Tibial nerve (tissue), 4 donors: ENCODE results near the gene TRERF1.

Experiments used
- EP300 ChIP-seq, 2 donors: sonication (generic); formaldehyde crosslinking; IDR thresholded peaks; one replicate each; pipeline ENCODE4 v1.6.1; 2017; ENCODE audit warnings: antibody characterized with exemption in 2 of 2, mild to moderate bottlenecking in 1 of 2
- POLR2A ChIP-seq, 2 donors: fragments of 450-650 bp; IDR thresholded peaks; one replicate each; pipeline ENCODE4 v1.6.1; 2017; ENCODE audit warnings: antibody characterized with exemption in 2 of 2, mild to moderate bottlenecking in 2 of 2, moderate library complexity in 2 of 2
- TF ChIP-seq, protein P1 (sequence below), 5 experiments: fragments of 200-600 bp in 3 of 5; fragments of 450-650 bp in 2 of 5; sonication (generic) in 3 of 5; IDR thresholded peaks; one replicate each; pipeline ENCODE4 v1.5.1; 2016 to 2019; ENCODE audit warnings: antibody characterized with exemption in 5 of 5, mild to moderate bottlenecking in 3 of 5, moderate library complexity in 2 of 5

DNA sequence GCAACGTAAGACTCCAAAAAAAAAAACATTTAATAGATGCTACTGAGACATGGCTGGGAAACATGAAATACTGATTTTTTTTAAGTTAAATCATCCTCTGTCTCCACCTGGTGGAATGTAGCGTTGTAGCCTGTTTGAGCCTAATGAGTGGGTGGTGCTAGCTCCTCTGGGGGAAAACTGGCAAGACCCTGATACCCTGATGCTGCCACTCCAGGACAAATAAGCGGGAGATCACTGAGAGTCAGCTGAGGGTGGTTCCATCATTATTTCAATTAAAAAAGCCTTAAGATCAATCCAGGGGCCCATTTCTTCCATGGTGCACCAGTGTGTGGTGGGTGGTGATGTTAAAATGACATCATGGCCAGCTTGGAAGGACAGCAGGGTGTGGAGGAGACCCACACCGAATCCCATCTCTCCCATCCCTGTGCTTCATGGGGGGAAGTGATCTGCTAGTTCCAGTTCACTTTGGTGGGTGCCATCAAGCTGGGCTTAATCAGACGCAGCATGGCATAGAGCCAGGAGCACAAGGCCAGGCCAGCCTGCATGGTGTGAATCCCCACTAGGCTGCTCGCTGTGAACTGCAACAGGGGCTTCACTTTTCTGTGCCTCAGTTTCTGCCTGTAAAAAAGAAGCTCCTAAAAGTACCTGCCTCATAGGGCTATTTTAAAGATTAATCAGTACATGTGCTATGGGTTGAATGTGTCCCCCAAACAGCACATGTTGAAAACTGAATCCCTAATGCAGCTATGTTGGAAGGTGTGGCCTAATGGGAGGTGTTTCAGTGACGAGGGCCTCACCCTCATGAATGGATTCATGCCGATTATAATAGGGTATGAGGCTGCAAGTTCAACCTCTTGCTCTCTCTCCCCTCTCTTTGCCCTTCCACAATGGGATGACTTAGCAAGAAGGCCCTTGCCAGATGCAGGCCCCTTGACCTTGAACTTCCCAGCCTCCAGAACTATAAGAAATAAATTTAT lies 221.1 kb downstream of the TRERF1 start:
- TF ChIP-seq, protein P1, sequence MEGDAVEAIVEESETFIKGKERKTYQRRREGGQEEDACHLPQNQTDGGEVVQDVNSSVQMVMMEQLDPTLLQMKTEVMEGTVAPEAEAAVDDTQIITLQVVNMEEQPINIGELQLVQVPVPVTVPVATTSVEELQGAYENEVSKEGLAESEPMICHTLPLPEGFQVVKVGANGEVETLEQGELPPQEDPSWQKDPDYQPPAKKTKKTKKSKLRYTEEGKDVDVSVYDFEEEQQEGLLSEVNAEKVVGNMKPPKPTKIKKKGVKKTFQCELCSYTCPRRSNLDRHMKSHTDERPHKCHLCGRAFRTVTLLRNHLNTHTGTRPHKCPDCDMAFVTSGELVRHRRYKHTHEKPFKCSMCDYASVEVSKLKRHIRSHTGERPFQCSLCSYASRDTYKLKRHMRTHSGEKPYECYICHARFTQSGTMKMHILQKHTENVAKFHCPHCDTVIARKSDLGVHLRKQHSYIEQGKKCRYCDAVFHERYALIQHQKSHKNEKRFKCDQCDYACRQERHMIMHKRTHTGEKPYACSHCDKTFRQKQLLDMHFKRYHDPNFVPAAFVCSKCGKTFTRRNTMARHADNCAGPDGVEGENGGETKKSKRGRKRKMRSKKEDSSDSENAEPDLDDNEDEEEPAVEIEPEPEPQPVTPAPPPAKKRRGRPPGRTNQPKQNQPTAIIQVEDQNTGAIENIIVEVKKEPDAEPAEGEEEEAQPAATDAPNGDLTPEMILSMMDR (IDR thresholded peaks at IDR 0.05), result peak in 1 of 5 experiments; percentile 5
- no peak for TF ChIP-seq POLR2A (IDR thresholded peaks at IDR 0.05)
- no peak for TF ChIP-seq EP300 (IDR thresholded peaks at IDR 0.05)
